K562 (cell line): ENCODE measurements around the gene DHX29. TPM values are rescaled to one million over a fixed set of nuclear protein-coding genes. Genes with fewer than 3 reads are reported as not detected.

ENCODE experiments used
- ATAC-seq: fragments of 200-7000 bp; cut with Tn5 transposase; 3 replicates; pipeline ENCODE4 v1.9.1; 2020; ENCODE audit warnings: moderate library complexity
- BruUV-seq: library from RNA; stranded (reverse); fragments of 400-500 nt; replicated peaks from 2 replicates; lab custom pipeline; 2021; lab: Mats Ljungman, UMichigan
- CTCF ChIA-PET: fragments of 300-600 bp; formaldehyde crosslinking; extraction: SDS; loops from one replicate; lab custom pipeline; 2021; ENCODE audit warnings: low intra/inter-chr PET ratio; lab: Yijun Ruan, JAX
- POLR2A ChIA-PET: fragments of 300-600, 350-650 bp; sonication (Branson Sonifier 250); formaldehyde crosslinking; extraction: SDS; loops from one replicate; lab custom pipeline; 2021; ENCODE audit warnings: antibody characterized with exemption, inconsistent platforms; lab: Yijun Ruan, JAX
- DNase-seq, 4 experiments: peaks; one replicate each; pipeline versions ENCODE4 v3.0.0 to v3.0.0-alpha.2; 2011 to 2018; ENCODE audit warnings: low spot score in 3 of 4, mixed read lengths in 3 of 4; ENCODE audit errors: extremely low read depth in 1 of 4
- FAIRE-seq: peaks from 2 replicates; lab custom pipeline; 2011; peaks lifted over from hg19 to GRCh38; lab: Jason Lieb, UNC
- H2AFZ ChIP-seq: 2 replicates; pipeline ENCODE4 v1.6.0; 2011; ENCODE audit warnings: low read depth, low read length, control low read depth, inconsistent platforms
- H3K27ac ChIP-seq: fragments of 200-600 bp; 3 replicates; pipeline ENCODE4 v1.8.0; 2011; ENCODE audit warnings: low read depth, mild to moderate bottlenecking, control low read depth, inconsistent platforms, low read length, moderate library complexity, mixed read lengths; ENCODE audit errors: extremely low read depth
- H3K27me3 ChIP-seq, 2 experiments: fragments of 300-600 bp in 1 of 2; 2 replicates in 1 of 2; 3 replicates in 1 of 2; pipeline versions ENCODE4 v1.6.0 to v1.8.0; 2011; ENCODE audit warnings: inconsistent platforms in 2 of 2, low read length in 2 of 2, mild to moderate bottlenecking in 1 of 2, mixed read lengths in 1 of 2, moderate library complexity in 1 of 2; ENCODE audit not compliant: control insufficient read depth in 2 of 2, insufficient read depth in 2 of 2
- H3K36me3 ChIP-seq: fragments of 300-600 bp; 3 replicates; pipeline ENCODE4 v1.8.0; 2011; ENCODE audit warnings: mild to moderate bottlenecking, low read length, inconsistent platforms; ENCODE audit not compliant: control insufficient read depth, insufficient read depth
- H3K4me1 ChIP-seq, 2 experiments: fragments of 200-600 bp in 1 of 2; replicated peaks in 1 of 2; 2 replicates in 1 of 2; 3 replicates in 1 of 2; pipeline versions ENCODE4 v1.5.1 to v1.8.0; 2011; ENCODE audit warnings: inconsistent platforms in 2 of 2, low read length in 2 of 2, mild to moderate bottlenecking in 1 of 2, mixed read lengths in 1 of 2, moderate library complexity in 1 of 2; ENCODE audit not compliant: control insufficient read depth in 2 of 2, insufficient read depth in 2 of 2
- H3K4me2 ChIP-seq: 2 replicates; pipeline ENCODE4 v1.6.1; 2011; ENCODE audit warnings: low read length, control low read depth, inconsistent platforms, mixed read lengths; ENCODE audit not compliant: insufficient read depth
- H3K4me3 ChIP-seq: fragments of 200-600 bp; sonication (generic), shearing (Covaris generic); 2 replicates; pipeline ENCODE4 v1.5.1; 2016; ENCODE audit warnings: control low read depth, inconsistent platforms
- H3K79me2 ChIP-seq: fragments of 200-600 bp; 3 replicates; pipeline ENCODE4 v1.8.0; 2011; ENCODE audit warnings: low read length, inconsistent platforms; ENCODE audit not compliant: control insufficient read depth, insufficient read depth
- H3K9ac ChIP-seq, 2 experiments: 2 replicates each; pipeline versions ENCODE4 v1.6.0 to v1.6.1; 2011; ENCODE audit warnings: low read depth in 2 of 2, low read length in 2 of 2, control low read depth in 1 of 2, inconsistent platforms in 1 of 2, mild to moderate bottlenecking in 1 of 2, mixed read lengths in 1 of 2; ENCODE audit not compliant: insufficient read depth in 1 of 2
- H3K9me1 ChIP-seq: one replicate; pipeline ENCODE4 v1.6.0; 2011; ENCODE audit warnings: inconsistent platforms, mild to moderate bottlenecking, low read length, moderate library complexity; ENCODE audit not compliant: control insufficient read depth, insufficient read depth
- H3K9me3 ChIP-seq: replicated peaks from 2 replicates; pipeline ENCODE4 v1.5.1; 2011; ENCODE audit warnings: low read depth, low read length, inconsistent platforms; ENCODE audit not compliant: control insufficient read depth, insufficient read depth
- H4K20me1 ChIP-seq: replicated peaks from 2 replicates; pipeline ENCODE4 v1.6.1; 2011; ENCODE audit warnings: low read length, inconsistent platforms, mixed read lengths; ENCODE audit not compliant: control insufficient read depth, insufficient read depth
- GATA2 ChIP-seq: sonication (generic); formaldehyde crosslinking; IDR thresholded peaks from 2 replicates; pipeline ENCODE4 v1.4.0; 2020; ENCODE audit warnings: mild to moderate bottlenecking, missing genetic modification reagents
- PHTF2 ChIP-seq: fragments of 250-450 bp; sonication (Bioruptor Pico); IDR thresholded peaks from 2 replicates; pipeline ENCODE4 v1.5.0; 2021; ENCODE audit warnings: mild to moderate bottlenecking
- RFX1 ChIP-seq: fragments of 450-650 bp; IDR thresholded peaks from 2 replicates; pipeline ENCODE4 v1.6.1; 2016; ENCODE audit warnings: mild to moderate bottlenecking, moderate library complexity
- SMC3 ChIP-seq: conservative IDR thresholded peaks from 2 replicates; pipeline ENCODE4 v1.6.1; 2011; ENCODE audit warnings: low read depth, low read length, improper control_type of control experiment; ENCODE audit not compliant: insufficient read depth
- TRIM24 ChIP-seq, 2 experiments: fragments of 450-650 bp; IDR thresholded peaks; 2 replicates each; pipeline ENCODE4 v1.6.1; 2016
- WGBS: fragments of 100-300 bp; shearing (Covaris generic); methylation state at CpG from one replicate; pipeline ENCODE4 v1.1.6; 2016; ENCODE audit warnings: low coverage, mixed read lengths; ENCODE audit not compliant: insufficient coverage; ENCODE audit errors: missing lambda C conversion rate; 5-methylcytosine and 5-hydroxymethylcytosine counted together
- in situ Hi-C: fragments of 300-500 bp; cut with MboI; formaldehyde crosslinking; loops from 4 replicates; pipeline ENCODE4 v1.15.0; 2018; ENCODE audit warnings: inconsistent platforms, mixed read lengths
- intact Hi-C: fragments of 100-400 bp; cut with micrococcal nuclease; formaldehyde crosslinking; loops from 2 replicates; pipeline ENCODE4 v1.14.2; 2022
- polyA plus RNA-seq, 8 experiments: library from polyadenylated mRNA; depleted of rRNA in 4 of 8; stranded (reverse) in 5 of 8; unstranded in 3 of 8; fragments of >200 nt; fragmentation: Nextera tagmentation in 2 of 8; fragmentation: Illumina TruSeq in 1 of 8; extraction: Ambion mirVana in 2 of 8; extraction: Trizol in 1 of 8; gene quantifications; 2 replicates each; pipeline versions ENCODE4 v1.2.1 to v1.2.3, GENCODE V29; 2011 to 2014; ENCODE audit warnings: inconsistent platforms in 1 of 8, missing spikeins in 1 of 8
- total RNA-seq, 7 experiments: library from RNA; depleted of rRNA in 6 of 7; stranded (reverse); fragments of >200 nt in 6 of 7; fragmentation: Illumina TruSeq in 2 of 7; extraction: Trizol in 2 of 7; gene quantifications; 2 replicates each; pipeline versions ENCODE4 v1.2.1 to v1.2.3, GENCODE V29; 2011 to 2021; ENCODE audit warnings: low replicate concordance in 1 of 7
- TF ChIP-seq, protein P1 (sequence below): fragments of 450-650 bp; IDR thresholded peaks from 2 replicates; pipeline ENCODE4 v1.6.1; 2017; ENCODE audit warnings: antibody characterized with exemption, mild to moderate bottlenecking
- TF ChIP-seq, protein P2 (sequence below): fragments of 250-450 bp; sonication (Bioruptor Pico); IDR thresholded peaks from 2 replicates; pipeline ENCODE4 v1.8.0; 2021; ENCODE audit warnings: moderate library complexity, mild to moderate bottlenecking, inconsistent platforms
- TF ChIP-seq, protein P3 (sequence below): fragments of 250-450 bp; sonication (Bioruptor Pico); IDR thresholded peaks from 2 replicates; pipeline ENCODE4 v1.4.0; 2020
- TF ChIP-seq, protein P4 (sequence below): fragments of 250-450 bp; sonication (Bioruptor Pico); IDR thresholded peaks from 2 replicates; pipeline ENCODE4 v1.8.0; 2022; ENCODE audit warnings: moderate library complexity, mild to moderate bottlenecking, inconsistent platforms

DHX29 gene
- total and polyA plus RNA-seq, 9 of the 15 experiments (the other 6 are each of a cell fraction or from before 2014, with no cell fraction given): 7.5 to 42.1 (median 25.0) TPM

DNA sequence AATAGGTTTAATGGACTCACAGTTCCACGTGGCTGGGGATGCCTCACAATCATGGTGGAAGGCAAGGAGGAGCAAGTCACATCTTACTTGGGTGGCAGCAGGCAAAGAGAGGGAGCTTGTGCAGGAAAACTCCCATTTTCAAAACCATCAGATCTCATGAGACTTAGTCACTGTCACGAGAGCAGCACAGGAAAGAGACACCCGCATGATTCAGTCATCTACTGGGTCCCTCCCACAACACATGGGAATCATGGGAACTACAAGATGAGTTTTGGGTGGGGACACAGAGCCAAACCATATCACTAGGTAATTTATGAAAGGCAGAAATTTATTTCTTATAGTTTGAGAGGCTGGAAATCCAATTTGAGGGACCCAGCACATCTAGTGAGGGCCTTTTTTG is 40.3 kb upstream of the DHX29 start:
- H3K36me3 ChIP-seq: peaks cover 96% of the 10 kb centered on the region
- H2AFZ ChIP-seq: no peak overlapping the region
- no peak overlapping the region for H3K4me3 ChIP-seq
- CTCF ChIA-PET: no interaction called here
- H4K20me1 ChIP-seq: no peaks in the 10 kb centered on the region
- intact Hi-C loops: no loop called here
- POLR2A ChIA-PET: no interaction called here
- H3K9ac ChIP-seq: no peak overlapping the region
- no peaks in the 10 kb centered on the region for H3K4me1 ChIP-seq
- no peaks in the 10 kb centered on the region for H3K27me3 ChIP-seq
- H3K79me2 ChIP-seq: no peaks in the 10 kb centered on the region
- FAIRE-seq: no peak
- 79% methylated on average over 3 of the region's 3 CpGs for WGBS
- H3K27ac ChIP-seq: no peak overlapping the region; the same call in 2 of the 3 replicates
- no peaks in the 10 kb centered on the region for H3K9me1 ChIP-seq
- in situ Hi-C loops: no loop called here
- ATAC-seq: no peak
- no TSS peak for BruUV-seq
- H3K9me3 ChIP-seq: no peaks in the 10 kb centered on the region
- no peak for DNase-seq
- H3K4me2 ChIP-seq: no peak overlapping the region
- TF ChIP-seq, protein P1, sequence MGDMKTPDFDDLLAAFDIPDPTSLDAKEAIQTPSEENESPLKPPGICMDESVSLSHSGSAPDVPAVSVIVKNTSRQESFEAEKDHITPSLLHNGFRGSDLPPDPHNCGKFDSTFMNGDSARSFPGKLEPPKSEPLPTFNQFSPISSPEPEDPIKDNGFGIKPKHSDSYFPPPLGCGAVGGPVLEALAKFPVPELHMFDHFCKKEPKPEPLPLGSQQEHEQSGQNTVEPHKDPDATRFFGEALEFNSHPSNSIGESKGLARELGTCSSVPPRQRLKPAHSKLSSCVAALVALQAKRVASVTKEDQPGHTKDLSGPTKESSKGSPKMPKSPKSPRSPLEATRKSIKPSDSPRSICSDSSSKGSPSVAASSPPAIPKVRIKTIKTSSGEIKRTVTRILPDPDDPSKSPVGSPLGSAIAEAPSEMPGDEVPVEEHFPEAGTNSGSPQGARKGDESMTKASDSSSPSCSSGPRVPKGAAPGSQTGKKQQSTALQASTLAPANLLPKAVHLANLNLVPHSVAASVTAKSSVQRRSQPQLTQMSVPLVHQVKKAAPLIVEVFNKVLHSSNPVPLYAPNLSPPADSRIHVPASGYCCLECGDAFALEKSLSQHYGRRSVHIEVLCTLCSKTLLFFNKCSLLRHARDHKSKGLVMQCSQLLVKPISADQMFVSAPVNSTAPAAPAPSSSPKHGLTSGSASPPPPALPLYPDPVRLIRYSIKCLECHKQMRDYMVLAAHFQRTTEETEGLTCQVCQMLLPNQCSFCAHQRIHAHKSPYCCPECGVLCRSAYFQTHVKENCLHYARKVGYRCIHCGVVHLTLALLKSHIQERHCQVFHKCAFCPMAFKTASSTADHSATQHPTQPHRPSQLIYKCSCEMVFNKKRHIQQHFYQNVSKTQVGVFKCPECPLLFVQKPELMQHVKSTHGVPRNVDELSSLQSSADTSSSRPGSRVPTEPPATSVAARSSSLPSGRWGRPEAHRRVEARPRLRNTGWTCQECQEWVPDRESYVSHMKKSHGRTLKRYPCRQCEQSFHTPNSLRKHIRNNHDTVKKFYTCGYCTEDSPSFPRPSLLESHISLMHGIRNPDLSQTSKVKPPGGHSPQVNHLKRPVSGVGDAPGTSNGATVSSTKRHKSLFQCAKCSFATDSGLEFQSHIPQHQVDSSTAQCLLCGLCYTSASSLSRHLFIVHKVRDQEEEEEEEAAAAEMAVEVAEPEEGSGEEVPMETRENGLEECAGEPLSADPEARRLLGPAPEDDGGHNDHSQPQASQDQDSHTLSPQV: no peak
- no peak for TF ChIP-seq SMC3
- no peak for TF ChIP-seq RFX1
- TF ChIP-seq, protein P2, sequence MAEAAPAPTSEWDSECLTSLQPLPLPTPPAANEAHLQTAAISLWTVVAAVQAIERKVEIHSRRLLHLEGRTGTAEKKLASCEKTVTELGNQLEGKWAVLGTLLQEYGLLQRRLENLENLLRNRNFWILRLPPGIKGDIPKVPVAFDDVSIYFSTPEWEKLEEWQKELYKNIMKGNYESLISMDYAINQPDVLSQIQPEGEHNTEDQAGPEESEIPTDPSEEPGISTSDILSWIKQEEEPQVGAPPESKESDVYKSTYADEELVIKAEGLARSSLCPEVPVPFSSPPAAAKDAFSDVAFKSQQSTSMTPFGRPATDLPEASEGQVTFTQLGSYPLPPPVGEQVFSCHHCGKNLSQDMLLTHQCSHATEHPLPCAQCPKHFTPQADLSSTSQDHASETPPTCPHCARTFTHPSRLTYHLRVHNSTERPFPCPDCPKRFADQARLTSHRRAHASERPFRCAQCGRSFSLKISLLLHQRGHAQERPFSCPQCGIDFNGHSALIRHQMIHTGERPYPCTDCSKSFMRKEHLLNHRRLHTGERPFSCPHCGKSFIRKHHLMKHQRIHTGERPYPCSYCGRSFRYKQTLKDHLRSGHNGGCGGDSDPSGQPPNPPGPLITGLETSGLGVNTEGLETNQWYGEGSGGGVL: no peak
- TF ChIP-seq GATA2 (CRISPR knock-in tag): no peak
- no peak for TF ChIP-seq TRIM24 (IDR thresholded peaks at IDR 0.05)
- TF ChIP-seq, protein P3, sequence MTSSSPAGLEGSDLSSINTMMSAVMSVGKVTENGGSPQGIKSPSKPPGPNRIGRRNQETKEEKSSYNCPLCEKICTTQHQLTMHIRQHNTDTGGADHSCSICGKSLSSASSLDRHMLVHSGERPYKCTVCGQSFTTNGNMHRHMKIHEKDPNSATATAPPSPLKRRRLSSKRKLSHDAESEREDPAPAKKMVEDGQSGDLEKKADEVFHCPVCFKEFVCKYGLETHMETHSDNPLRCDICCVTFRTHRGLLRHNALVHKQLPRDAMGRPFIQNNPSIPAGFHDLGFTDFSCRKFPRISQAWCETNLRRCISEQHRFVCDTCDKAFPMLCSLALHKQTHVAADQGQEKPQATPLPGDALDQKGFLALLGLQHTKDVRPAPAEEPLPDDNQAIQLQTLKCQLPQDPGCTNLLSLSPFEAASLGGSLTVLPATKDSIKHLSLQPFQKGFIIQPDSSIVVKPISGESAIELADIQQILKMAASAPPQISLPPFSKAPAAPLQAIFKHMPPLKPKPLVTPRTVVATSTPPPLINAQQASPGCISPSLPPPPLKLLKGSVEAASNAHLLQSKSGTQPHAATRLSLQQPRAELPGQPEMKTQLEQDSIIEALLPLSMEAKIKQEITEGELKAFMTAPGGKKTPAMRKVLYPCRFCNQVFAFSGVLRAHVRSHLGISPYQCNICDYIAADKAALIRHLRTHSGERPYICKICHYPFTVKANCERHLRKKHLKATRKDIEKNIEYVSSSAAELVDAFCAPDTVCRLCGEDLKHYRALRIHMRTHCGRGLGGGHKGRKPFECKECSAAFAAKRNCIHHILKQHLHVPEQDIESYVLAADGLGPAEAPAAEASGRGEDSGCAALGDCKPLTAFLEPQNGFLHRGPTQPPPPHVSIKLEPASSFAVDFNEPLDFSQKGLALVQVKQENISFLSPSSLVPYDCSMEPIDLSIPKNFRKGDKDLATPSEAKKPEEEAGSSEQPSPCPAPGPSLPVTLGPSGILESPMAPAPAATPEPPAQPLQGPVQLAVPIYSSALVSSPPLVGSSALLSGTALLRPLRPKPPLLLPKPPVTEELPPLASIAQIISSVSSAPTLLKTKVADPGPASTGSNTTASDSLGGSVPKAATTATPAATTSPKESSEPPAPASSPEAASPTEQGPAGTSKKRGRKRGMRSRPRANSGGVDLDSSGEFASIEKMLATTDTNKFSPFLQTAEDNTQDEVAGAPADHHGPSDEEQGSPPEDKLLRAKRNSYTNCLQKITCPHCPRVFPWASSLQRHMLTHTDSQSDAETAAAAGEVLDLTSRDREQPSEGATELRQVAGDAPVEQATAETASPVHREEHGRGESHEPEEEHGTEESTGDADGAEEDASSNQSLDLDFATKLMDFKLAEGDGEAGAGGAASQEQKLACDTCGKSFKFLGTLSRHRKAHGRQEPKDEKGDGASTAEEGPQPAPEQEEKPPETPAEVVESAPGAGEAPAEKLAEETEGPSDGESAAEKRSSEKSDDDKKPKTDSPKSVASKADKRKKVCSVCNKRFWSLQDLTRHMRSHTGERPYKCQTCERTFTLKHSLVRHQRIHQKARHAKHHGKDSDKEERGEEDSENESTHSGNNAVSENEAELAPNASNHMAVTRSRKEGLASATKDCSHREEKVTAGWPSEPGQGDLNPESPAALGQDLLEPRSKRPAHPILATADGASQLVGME (CRISPR knock-in tag): no peak
- TF ChIP-seq, protein P4, sequence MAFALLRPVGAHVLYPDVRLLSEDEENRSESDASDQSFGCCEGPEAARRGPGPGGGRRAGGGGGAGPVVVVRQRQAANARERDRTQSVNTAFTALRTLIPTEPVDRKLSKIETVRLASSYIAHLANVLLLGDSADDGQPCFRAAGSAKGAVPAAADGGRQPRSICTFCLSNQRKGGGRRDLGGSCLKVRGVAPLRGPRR: no peak
- TF ChIP-seq PHTF2 (CRISPR knock-in tag): no peak
